ENCODE results near the gene ZNF446. TPM values are rescaled to one million over a fixed set of nuclear protein-coding genes. Genes with fewer than 3 reads are reported as not detected.

Gene ZNF446
- total RNA-seq, result 8.3 and 12.1 TPM in 2 replicates

DNA sequence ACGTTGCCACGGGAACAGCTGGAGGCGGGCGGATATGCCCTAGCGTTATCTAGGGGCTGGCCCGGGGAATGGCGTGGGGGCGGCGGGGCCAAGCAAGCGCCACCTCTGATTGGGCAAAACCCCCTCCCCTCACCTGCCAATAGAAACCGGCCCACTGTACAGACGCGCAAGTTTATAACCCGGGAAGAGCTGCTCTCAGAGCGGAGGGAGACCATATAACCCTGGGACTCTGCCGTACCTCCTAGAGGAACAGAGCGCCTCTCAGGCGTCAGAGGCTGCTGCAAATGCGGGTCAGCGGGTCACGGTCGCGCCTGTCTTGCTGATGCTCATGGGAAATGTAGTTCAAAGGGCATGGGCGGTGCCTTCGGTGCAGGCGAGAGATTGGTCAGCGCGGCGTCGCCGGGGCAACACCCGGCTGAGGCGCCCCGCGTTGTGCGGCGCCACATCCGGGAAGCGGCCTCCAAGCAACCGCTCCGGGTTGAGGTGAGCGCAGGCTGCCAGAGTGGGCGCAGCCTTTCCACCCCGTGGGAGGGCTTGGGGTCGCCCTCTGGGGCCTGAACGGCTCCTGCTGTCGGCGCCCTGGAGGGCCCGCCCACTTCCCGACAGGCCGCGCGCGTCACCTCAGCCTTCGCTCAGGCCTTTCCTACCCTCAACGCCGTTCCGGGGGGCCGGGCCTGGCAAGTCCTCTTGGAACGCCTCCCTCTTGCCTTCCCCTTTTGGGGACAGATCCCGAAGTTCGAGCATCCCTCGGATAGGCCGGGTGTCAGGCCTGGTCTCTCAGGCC lies at the start of gene ZNF446:
Gene ZNF446, plus strand, starts transcription at position 639 of the 784 bp plus-strand sequence. CDS start 867 bp downstream, outside the sequence.

DNA sequence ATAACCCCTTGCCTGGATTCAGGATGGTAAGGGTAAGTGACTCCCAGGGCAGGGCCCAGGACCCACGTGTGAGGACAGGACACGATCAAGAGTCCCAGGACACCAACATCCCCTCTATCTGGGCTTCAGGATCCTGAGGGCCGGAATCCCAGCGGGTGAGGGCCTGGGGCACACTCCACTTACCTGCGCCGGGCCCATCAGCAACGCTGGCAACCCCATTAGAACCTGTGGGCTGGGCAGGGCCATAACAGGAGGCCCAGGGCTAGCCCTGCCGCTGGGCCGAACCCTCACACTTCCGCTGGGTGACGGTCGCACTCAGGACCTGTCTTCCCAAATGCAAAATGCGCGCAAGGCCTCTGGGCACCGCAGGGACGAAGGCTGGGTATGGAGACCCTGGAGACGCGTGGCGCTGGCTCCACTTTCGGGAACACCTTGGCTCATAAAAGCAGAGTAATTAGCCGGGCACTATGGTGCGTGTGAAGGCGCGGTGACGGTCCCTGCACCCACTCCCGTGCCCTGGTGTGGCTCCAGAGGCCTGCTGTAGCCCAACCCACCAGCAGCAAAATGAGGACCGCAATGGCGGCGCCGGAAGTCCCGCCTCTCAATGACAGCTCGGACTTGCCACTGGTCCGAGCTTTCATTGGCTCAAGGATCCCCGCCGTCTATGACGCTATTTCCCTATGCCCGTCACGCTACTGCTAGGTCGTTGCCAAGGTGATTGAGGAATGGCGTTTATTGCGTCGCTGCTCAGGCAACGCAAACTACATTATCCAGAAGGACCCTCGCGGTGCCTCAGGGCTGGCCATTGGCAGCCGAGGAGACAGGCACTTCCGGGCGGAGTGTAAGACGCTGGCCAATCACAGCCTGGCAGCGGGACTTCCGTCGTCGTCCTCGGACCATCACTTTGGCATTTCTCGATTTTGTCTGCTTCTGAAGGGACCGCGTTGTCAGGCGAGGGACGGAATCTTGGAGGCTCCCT lies 36.3 kb upstream of the ZNF446 start, which contains the start of gene ZNF132:
Gene ZNF132, minus strand, starts transcription at position 578 of the 979 bp plus-strand sequence. Its CDS starts 332 bp downstream, at position 246.

DNA sequence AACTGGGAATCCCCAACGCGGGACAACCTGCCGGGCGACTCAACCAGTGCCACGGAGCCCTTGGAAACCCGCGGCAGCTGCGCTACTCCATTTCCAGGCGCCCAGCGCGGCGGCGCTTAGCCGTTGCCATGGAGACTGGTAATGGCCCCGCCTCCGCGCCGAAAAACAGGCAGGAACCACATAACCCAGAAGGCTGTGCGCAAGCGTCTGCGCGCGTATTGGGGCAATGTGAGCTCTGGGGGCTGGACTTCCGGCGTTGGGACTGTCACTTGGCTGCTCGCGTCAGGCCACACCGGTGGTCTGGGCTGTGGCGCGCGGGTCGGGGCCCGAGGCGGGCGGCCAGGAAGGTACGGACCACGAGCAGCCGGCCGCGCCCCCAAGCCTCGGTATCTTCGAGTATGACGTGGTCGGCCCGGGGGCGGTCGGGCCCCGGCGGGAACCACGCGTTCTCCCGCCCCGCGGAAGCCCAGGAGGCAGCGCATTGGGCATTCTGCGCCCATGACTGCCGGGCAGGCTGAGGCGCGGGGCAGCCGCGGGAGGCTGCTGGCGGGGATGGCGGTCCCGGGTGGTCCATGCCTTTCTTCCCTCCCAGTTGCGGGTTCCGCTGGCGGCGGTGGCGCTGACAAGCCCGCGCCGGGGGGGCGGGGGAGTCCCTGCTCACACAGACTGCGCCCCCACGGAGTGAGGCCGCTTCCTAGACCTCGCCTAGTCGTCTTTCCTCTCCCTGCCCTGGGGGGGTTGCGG lies 24.6 kb upstream of the ZNF446 start, which contains the start of gene ZNF324B:
Gene ZNF324B, plus strand, starts transcription at position 265 of the 744 bp plus-strand sequence. CDS start 2,080 bp downstream, outside the sequence.

DNA sequence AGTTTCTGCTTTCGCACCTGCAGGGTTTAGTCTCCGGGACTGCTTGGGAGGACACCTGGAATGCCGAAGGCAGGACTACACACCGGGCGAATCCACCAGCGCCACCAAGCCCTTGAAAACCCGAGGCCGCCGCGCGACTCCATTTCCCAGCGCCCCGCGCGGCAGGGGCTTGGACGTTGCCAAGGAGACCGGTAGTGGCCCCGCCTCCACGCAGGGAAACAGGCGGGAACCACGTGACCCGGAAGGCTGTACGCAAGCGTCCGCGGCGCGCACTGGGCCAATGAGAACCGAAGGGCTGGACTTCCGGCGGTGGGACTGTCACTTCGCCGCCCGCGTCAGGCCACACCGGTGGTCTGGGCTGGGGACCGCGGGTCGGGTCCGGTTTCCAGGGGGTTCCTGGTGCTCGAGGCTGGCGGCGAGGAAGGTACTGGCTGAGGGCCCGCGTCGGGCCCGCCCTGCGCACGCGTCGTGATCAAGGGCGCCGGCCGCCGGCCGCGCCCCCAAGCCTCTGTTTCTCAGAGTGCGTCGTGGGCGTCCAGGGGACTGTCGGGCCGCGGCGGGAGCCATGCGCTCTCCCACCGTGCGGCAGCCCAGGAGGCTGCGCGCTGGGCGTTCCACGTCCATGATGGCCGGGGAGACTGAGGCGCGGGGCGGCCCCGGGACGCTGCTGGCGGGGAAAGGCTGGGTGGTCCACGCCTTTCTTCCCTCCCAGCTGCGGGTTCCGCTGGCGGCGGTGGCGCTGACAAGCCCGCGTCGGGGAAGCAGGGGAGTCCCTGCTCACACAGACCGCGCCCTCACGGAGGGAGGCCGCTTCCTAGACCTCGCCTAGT lies 9.2 kb upstream of the ZNF446 start, which contains the start of gene ZNF324:
Gene ZNF324, plus strand, starts transcription at position 321 of the 830 bp plus-strand sequence. CDS start 2,106 bp downstream, outside the sequence.

DNA sequence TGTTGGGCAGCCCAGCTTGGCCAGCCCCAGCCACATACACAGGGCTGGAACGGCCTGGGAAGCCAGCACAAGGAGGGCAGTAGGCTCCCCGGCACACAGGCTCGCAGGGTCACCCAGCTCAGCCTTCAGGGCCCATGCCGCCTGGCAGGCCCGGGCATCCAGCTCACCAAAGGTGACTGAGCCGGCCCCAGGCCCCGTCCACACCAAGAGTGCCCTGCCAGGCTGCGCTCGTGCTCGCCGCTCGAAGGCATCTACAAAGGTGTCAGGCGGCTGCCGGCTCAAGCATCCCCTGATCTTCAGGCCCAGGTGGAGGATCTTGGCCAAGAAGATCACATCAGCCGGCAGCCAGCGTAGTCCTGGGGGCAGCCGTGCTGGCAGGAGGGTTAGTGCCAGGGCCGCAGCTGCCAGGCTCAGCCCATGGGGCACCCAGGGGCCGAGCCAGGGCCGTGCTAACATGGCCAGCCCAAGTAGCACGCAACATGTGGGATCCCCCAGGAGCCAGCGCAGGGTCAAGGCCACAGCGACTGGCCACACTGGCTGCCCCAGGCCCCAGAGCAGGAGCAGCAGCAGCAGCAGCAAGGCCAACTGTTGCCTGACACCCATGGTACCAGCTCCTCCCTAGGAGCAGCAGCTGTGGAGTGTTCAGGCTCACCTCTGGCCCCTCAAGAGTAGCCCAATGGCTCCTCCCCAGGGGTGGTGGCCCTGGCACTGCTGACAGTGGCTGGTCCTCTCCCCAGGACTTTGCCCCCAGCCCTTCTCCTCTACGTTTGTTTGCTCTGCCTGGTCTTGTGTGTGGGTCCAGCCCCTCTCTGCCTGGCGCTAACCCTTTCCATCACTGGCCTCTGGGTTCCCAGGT lies 35.4 kb downstream of the ZNF446 start, which contains the start of gene SLC27A5:
Gene SLC27A5, minus strand, starts transcription at position 640 of the 856 bp plus-strand sequence. Its CDS starts 37 bp downstream, at position 603.

DNA sequence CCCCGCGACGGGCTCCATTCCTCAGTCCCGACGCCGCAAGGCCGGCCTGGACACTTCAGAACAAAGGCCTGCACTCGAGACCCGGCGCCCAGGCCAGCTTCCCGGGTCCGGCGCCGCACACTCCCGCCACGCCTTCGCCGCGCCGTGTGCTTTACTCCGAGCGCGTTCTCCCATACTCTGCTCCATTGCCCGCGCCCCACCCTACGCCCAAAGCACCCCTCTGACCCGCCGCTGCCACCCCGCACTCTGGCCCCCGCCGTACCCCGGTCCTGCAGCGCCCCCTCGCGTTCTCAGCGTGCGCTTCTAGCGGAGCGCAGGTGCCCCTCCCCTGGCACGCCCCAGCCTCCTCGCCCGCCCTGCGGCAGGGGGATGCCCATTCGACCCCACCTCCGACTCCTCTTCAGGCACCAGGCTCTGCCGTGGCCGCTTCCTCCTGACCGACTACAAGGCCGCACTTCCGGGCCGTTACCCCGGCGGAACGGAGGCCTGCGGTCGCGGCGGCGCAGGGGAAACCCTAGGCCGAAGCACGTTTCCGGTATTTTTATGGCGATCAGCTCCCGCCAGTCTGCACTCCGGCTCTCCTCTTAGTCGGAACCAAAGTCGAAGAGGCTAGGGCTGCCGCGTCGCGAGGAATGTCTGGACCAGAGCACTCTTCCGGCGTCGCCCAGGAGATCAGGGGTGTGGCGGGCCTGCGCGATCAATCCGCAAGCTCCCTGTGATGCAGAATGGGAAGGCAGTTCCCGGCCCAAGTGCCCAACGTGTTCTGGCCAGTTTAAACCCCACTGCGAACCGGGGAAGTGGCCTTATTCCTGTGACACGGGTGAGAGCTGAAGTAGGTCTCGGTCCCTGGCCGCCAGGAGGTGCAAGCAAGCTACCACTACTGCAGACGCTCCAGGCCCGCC lies 43.5 kb downstream of the ZNF446 start, which contains the start of gene ZBTB45:
Gene ZBTB45, minus strand, starts transcription at position 456 of the 902 bp plus-strand sequence. CDS start 2,137 bp downstream, outside the sequence.

Other genes starting within 250 kb of the ZNF446 start
- 37.5 and 44.8 TPM in 2 replicates for gene ZNF544, start 247.4 kb upstream of the ZNF446 start, total RNA-seq
- 3.4 and 4.2 TPM in 2 replicates for gene ZNF8, start 197.4 kb upstream of the ZNF446 start, total RNA-seq
- gene ERVK3-1, start 171.0 kb upstream of the ZNF446 start, total RNA-seq, result 32.6 and 37.5 TPM in 2 replicates
- gene ZSCAN22, start 149.4 kb upstream of the ZNF446 start, total RNA-seq, result 3.1 and 3.2 TPM in 2 replicates
- gene A1BG, start 122.9 kb upstream of the ZNF446 start, total RNA-seq, result 10.4 and 16.0 TPM in 2 replicates
- gene ZNF497, start 113.6 kb upstream of the ZNF446 start, total RNA-seq, result 0.89 and 1.4 TPM in 2 replicates
- 3.1 and 3.5 TPM in 2 replicates for gene ZNF837, start 95.3 kb upstream of the ZNF446 start, total RNA-seq
- gene RPS5, start 89.1 kb upstream of the ZNF446 start, total RNA-seq, result 1,967 and 1,989 TPM in 2 replicates
- gene RNF225, start 80.7 kb upstream of the ZNF446 start, total RNA-seq, result 0.37 TPM in 1 of 2 replicates, not detected in the other
- gene ZNF584, start 67.7 kb upstream of the ZNF446 start, total RNA-seq, result 16.7 and 18.0 TPM in 2 replicates
- gene ZNF132, start 36.2 kb upstream of the ZNF446 start, total RNA-seq, result 9.2 and 10.6 TPM in 2 replicates
- 10.0 and 12.1 TPM in 2 replicates for gene ZNF324B, start 24.7 kb upstream of the ZNF446 start, total RNA-seq
- 15.9 and 17.0 TPM in 2 replicates for gene ZNF324, start 9.3 kb upstream of the ZNF446 start, total RNA-seq
- gene SLC27A5, start 35.6 kb downstream of the ZNF446 start, total RNA-seq, result 2.9 and 4.2 TPM in 2 replicates
- 7.7 and 8.0 TPM in 2 replicates for gene ZBTB45, start 43.5 kb downstream of the ZNF446 start, total RNA-seq
- gene TRIM28, start 67.7 kb downstream of the ZNF446 start, total RNA-seq, result 265 and 355 TPM in 2 replicates
- 115 and 140 TPM in 2 replicates for gene CHMP2A, start 78.8 kb downstream of the ZNF446 start, total RNA-seq
- gene UBE2M, start 82.3 kb downstream of the ZNF446 start, total RNA-seq, result 60.9 and 92.1 TPM in 2 replicates
- 13.8 and 19.1 TPM in 2 replicates for gene MZF1, start 97.0 kb downstream of the ZNF446 start, total RNA-seq

All from uterine smooth muscle cell (primary cell).